Measurements from ENCODE around the gene FGFBP2.

Gene FGFBP2

GRCh38 chr4:15947684-15948083 lies 15.3 kb downstream of the FGFBP2 start:
- CTCF ChIA-PET: interaction anchor here (1.4 kb wide), 1 partner anchor 8 kb away, joined by 4 read pairs; no protein-coding TSS in a partner anchor
- POLR2A ChIA-PET (ENCODE audit: low non-redundant PET): no interaction called here
- no peak for DNase-seq (ENCODE audit: low spot score)
- TF ChIP-seq CTCF (conservative IDR thresholded peaks at IDR 0.05; ENCODE audit: low read depth): no peak
- peak overlapping the region; percentile 28; the same call in 1 of the 2 replicates for H3K27ac ChIP-seq

GRCh38 chr4:15945516-15945915 lies 17.5 kb downstream of the FGFBP2 start:
- no peak for TF ChIP-seq CTCF (conservative IDR thresholded peaks at IDR 0.05; ENCODE audit: low read depth)
- DNase-seq (ENCODE audit: low spot score): no peak
- POLR2A ChIA-PET (ENCODE audit: low non-redundant PET): no interaction called here
- CTCF ChIA-PET: interaction anchor here (1.3 kb wide), 1 partner anchor 140 kb away, joined by 3 read pairs; no protein-coding TSS in a partner anchor
- H3K27ac ChIP-seq: no peak overlapping the region

- H3K27ac ChIP-seq: no peak overlapping the region
- POLR2A ChIA-PET (ENCODE audit: low non-redundant PET): no interaction called here
- TF ChIP-seq CTCF (conservative IDR thresholded peaks at IDR 0.05; ENCODE audit: low read depth): no peak
- CTCF ChIA-PET: no interaction called here
- DNase-seq (ENCODE audit: low spot score): no peak
Measured at GRCh38 chr4:15944895-15945294, 18.1 kb downstream of the FGFBP2 start.

- ChIA-PET POLR2A (ENCODE audit: low non-redundant PET) (no interaction called here), CTCF (no interaction called here)
- DNase-seq (ENCODE audit: low spot score): no peak
- no peak overlapping the region for H3K27ac ChIP-seq
- TF ChIP-seq CTCF (conservative IDR thresholded peaks at IDR 0.05; ENCODE audit: low read depth): no peak
Measured at GRCh38 chr4:15942283-15942682, 20.7 kb downstream of the FGFBP2 start.

GRCh38 chr4:15938640-15939039 lies 24.3 kb downstream of the FGFBP2 start, which contains the start of gene FGFBP1:
Gene FGFBP1 (minus strand): TSS chr4:15938740. CDS start chr4:15936632, 2,108 bp downstream.
- POLR2A ChIA-PET (ENCODE audit: low non-redundant PET): interaction anchor here (0.6 kb wide), 1 partner anchor 17 kb away, joined by 3 read pairs; no protein-coding TSS in a partner anchor
- H3K27ac ChIP-seq: peak within 1 kb of the TSS; percentile 92
- DNase-seq (ENCODE audit: low spot score): no peak
- CTCF ChIA-PET: no interaction called here
- TF ChIP-seq CTCF (conservative IDR thresholded peaks at IDR 0.05; ENCODE audit: low read depth): no peak

- H3K27ac ChIP-seq: peak overlapping the region; percentile 92
- POLR2A ChIA-PET (ENCODE audit: low non-redundant PET): interaction anchor here (0.6 kb wide), 1 partner anchor 18 kb away, joined by 3 read pairs; no protein-coding TSS in a partner anchor
- CTCF ChIA-PET: interaction anchor here (1.0 kb wide), 1 partner anchor 18 kb away, joined by 3 read pairs; no protein-coding TSS in a partner anchor
- peak; percentile 89 for DNase-seq (ENCODE audit: low spot score)
- no peak for TF ChIP-seq CTCF (conservative IDR thresholded peaks at IDR 0.05; ENCODE audit: low read depth)
Measured at GRCh38 chr4:15938182-15938581, 24.8 kb downstream of the FGFBP2 start.

Data from RWPE1 (cell line).